SK-N-SH (cell line): ENCODE results near the gene EPHB2. TPM values are rescaled to one million over a fixed set of nuclear protein-coding genes. Genes with fewer than 3 reads are reported as not detected.

Source experiments
- CTCF ChIA-PET: fragments of 300-600, 350-600 bp; formaldehyde crosslinking; extraction: SDS; loops from one replicate; lab custom pipeline; 2021; lab: Yijun Ruan, JAX
- POLR2A ChIA-PET: fragments of 350-600 bp; sonication (Branson Sonifier 250); formaldehyde crosslinking; extraction: SDS; loops from one replicate; lab custom pipeline; 2020; ENCODE audit warnings: antibody characterized with exemption, inconsistent platforms; lab: Yijun Ruan, JAX
- DNase-seq: peaks from one replicate; pipeline ENCODE4 v3.0.0; 2012
- H2AFZ ChIP-seq: fragments of 200-600 bp; sonication (generic); 2 replicates; pipeline ENCODE4 v1.8.1; 2016; ENCODE audit warnings: antibody characterized with exemption, mild to moderate bottlenecking, low read depth
- H3F3A ChIP-seq: fragments of 200-600 bp; sonication (generic); replicated peaks from 2 replicates; pipeline ENCODE3; 2016; ENCODE audit warnings: antibody characterized with exemption, mild to moderate bottlenecking; ENCODE audit not compliant: insufficient read depth
- H3K27ac ChIP-seq, 2 experiments: fragments of 200-500 bp in 1 of 2; fragments of 200-600 bp in 1 of 2; sonication (Bioruptor generic) in 1 of 2; sonication (generic), shearing (Covaris generic) in 1 of 2; 2 replicates each; pipeline versions ENCODE4 v1.5.1 to v1.6.1; 2014 to 2016; ENCODE audit warnings: low read depth in 2 of 2, inconsistent platforms in 1 of 2, low read length in 1 of 2, mild to moderate bottlenecking in 1 of 2, mixed read lengths in 1 of 2
- H3K27me3 ChIP-seq: fragments of 200-600 bp; sonication (generic), shearing (Covaris generic); 2 replicates; pipeline ENCODE4 v1.6.1; 2016; ENCODE audit warnings: mixed run types; ENCODE audit not compliant: insufficient read depth
- H3K36me3 ChIP-seq, 2 experiments: fragments of 200-500 bp in 1 of 2; fragments of 200-600 bp in 1 of 2; sonication (Bioruptor generic) in 1 of 2; sonication (generic) in 1 of 2; replicated peaks in 1 of 2; 2 replicates each; pipeline versions ENCODE3 to v1.5.1; 2014 to 2016; ENCODE audit warnings: low read length in 1 of 2, mild to moderate bottlenecking in 1 of 2; ENCODE audit not compliant: insufficient read depth in 2 of 2, control insufficient read depth in 1 of 2
- H3K4me1 ChIP-seq, 2 experiments: fragments of 200-500 bp in 1 of 2; fragments of 200-600 bp in 1 of 2; sonication (Bioruptor generic) in 1 of 2; sonication (generic), shearing (Covaris generic) in 1 of 2; 2 replicates each; pipeline versions ENCODE4 v1.5.1 to v1.6.1; 2014 to 2016; ENCODE audit warnings: low read depth in 1 of 2, low read length in 1 of 2, mixed run types in 1 of 2; ENCODE audit not compliant: insufficient read depth in 2 of 2, control insufficient read depth in 1 of 2
- H3K4me2 ChIP-seq: fragments of 200-600 bp; sonication (generic), shearing (Covaris generic); 2 replicates; pipeline ENCODE4 v1.6.1; 2017; ENCODE audit warnings: mixed run types
- H3K4me3 ChIP-seq, 2 experiments: fragments of 200-500 bp in 1 of 2; fragments of 200-600 bp in 1 of 2; sonication (Bioruptor generic) in 1 of 2; sonication (generic), shearing (Covaris generic) in 1 of 2; 2 replicates each; pipeline versions ENCODE4 v1.5.1 to v1.8.1; 2014 to 2016; ENCODE audit warnings: low read depth in 2 of 2, inconsistent platforms in 1 of 2, low read length in 1 of 2, mild to moderate bottlenecking in 1 of 2, mixed read lengths in 1 of 2, moderate library complexity in 1 of 2
- H3K79me2 ChIP-seq: fragments of 200-600 bp; sonication (generic); 2 replicates; pipeline ENCODE4 v1.8.1; 2017; ENCODE audit warnings: mild to moderate bottlenecking; ENCODE audit not compliant: insufficient read depth
- H3K9ac ChIP-seq: fragments of 200-600 bp; sonication (generic); 2 replicates; pipeline ENCODE4 v1.6.1; 2017; ENCODE audit warnings: mixed run types
- H3K9me2 ChIP-seq: fragments of 200-600 bp; sonication (generic); 2 replicates; pipeline ENCODE4 v1.6.1; 2017; ENCODE audit warnings: mixed run types
- H3K9me3 ChIP-seq: fragments of 200-600 bp; sonication (generic); 2 replicates; pipeline ENCODE4 v1.6.1; 2017; ENCODE audit warnings: mixed run types, mild to moderate bottlenecking, moderate library complexity
- H4K20me1 ChIP-seq: fragments of 200-600 bp; sonication (generic); 2 replicates; pipeline ENCODE4 v1.6.1; 2017; ENCODE audit warnings: mild to moderate bottlenecking, mixed run types; ENCODE audit not compliant: insufficient read depth
- CHD2 ChIP-seq: fragments of 150-350 bp; IDR thresholded peaks from 2 replicates; pipeline ENCODE4 v1.6.1; 2018; ENCODE audit warnings: low read length; ENCODE audit not compliant: partially characterized antibody
- FOSL2 ChIP-seq: IDR thresholded peaks from 2 replicates; pipeline ENCODE4 v1.4.0; 2012; ENCODE audit warnings: low read depth, mild to moderate bottlenecking, moderate library complexity, borderline replicate concordance
- FOXJ3 ChIP-seq: sonication (generic); formaldehyde crosslinking; IDR thresholded peaks from 2 replicates; pipeline ENCODE4 v1.5.1; 2020; ENCODE audit warnings: mild to moderate bottlenecking, missing genetic modification reagents
- FOXM1 ChIP-seq: IDR thresholded peaks from 2 replicates; pipeline ENCODE4 v1.4.0; 2012; ENCODE audit warnings: low read depth, mild to moderate bottlenecking
- IRF3 ChIP-seq: fragments of 150-350 bp; IDR thresholded peaks from 2 replicates; pipeline ENCODE4 v1.6.1; 2016; ENCODE audit warnings: mild to moderate bottlenecking, low read depth, low read length
- JUND ChIP-seq: IDR thresholded peaks from 2 replicates; pipeline ENCODE4 v1.4.0; 2012
- MXI1 ChIP-seq: IDR thresholded peaks from 2 replicates; pipeline ENCODE4 v1.6.1; 2012; ENCODE audit warnings: mild to moderate bottlenecking, low read depth, low read length, improper control_type of control experiment
- NFIC ChIP-seq: IDR thresholded peaks from 2 replicates; pipeline ENCODE4 v1.4.0; 2012; ENCODE audit warnings: borderline replicate concordance
- NRF1 ChIP-seq: IDR thresholded peaks from 2 replicates; pipeline ENCODE4 v1.6.1; 2012; ENCODE audit warnings: low read depth, mild to moderate bottlenecking, low read length
- PBX3 ChIP-seq: IDR thresholded peaks from 2 replicates; pipeline ENCODE4; 2012
- POLR2AphosphoS5 ChIP-seq: IDR thresholded peaks from 2 replicates; pipeline ENCODE4 v1.6.1; 2012; ENCODE audit warnings: low read depth, low read length
- RAD21 ChIP-seq: IDR thresholded peaks from 2 replicates; pipeline ENCODE4 v1.6.1; 2012; ENCODE audit warnings: mild to moderate bottlenecking, low read length
- RCOR1 ChIP-seq: fragments of 150-350 bp; IDR thresholded peaks from 2 replicates; pipeline ENCODE4 v1.6.1; 2017; ENCODE audit warnings: antibody characterized with exemption, low read length
- RFX5 ChIP-seq: IDR thresholded peaks from 2 replicates; pipeline ENCODE4 v1.6.1; 2012; ENCODE audit warnings: mild to moderate bottlenecking, improper control_type of control experiment, low read length
- RXRA ChIP-seq: IDR thresholded peaks from 2 replicates; pipeline ENCODE4 v1.4.0; 2012; ENCODE audit warnings: low read depth, mild to moderate bottlenecking, borderline replicate concordance
- SMC3 ChIP-seq: IDR thresholded peaks from 2 replicates; pipeline ENCODE4 v1.6.1; 2012; ENCODE audit warnings: low read depth, low read length, improper control_type of control experiment
- TAF1 ChIP-seq: IDR thresholded peaks from 2 replicates; pipeline ENCODE4 v1.6.1; 2012; ENCODE audit warnings: low read depth, mild to moderate bottlenecking, low read length, moderate library complexity, borderline replicate concordance
- YY1 ChIP-seq: IDR thresholded peaks from 2 replicates; pipeline ENCODE4 v1.4.0; 2012; ENCODE audit warnings: low read depth, mild to moderate bottlenecking
- WGBS: methylation state at CpG from one replicate; pipeline ENCODE4 v1.1.6; 2017; ENCODE audit warnings: low lambda C conversion rate; 5-methylcytosine and 5-hydroxymethylcytosine counted together
- polyA plus RNA-seq, 3 experiments: library from polyadenylated mRNA; depleted of rRNA; stranded (reverse); fragments of >200 nt; gene quantifications; 2 replicates each; pipeline ENCODE4 v1.2.3, GENCODE V29; 2012
- TF ChIP-seq, protein P1 (sequence below): fragments of 200-600 bp; sonication (generic); IDR thresholded peaks from 2 replicates; pipeline ENCODE4 v1.6.1; 2017; ENCODE audit warnings: antibody characterized with exemption, mild to moderate bottlenecking, moderate library complexity
- TF ChIP-seq, protein P2 (sequence below): IDR thresholded peaks from 2 replicates; pipeline ENCODE4 v1.4.0; 2012; ENCODE audit warnings: low read depth, borderline replicate concordance
- TF ChIP-seq, protein P3 (sequence below): IDR thresholded peaks from 2 replicates; pipeline ENCODE4 v1.4.0; 2012; ENCODE audit warnings: low read depth

Gene EPHB2
- polyA plus RNA-seq, 1 of the 3 experiments (the other 2 are of a cell fraction), result 25.2 TPM

- TF ChIP-seq YY1 (no peak), MXI1 (peak; percentile 84), SMC3 (no peak), IRF3 (no peak), NFIC (peak; percentile 42), JUND (no peak), RAD21 (no peak), RCOR1 (0 out of 2 replicates have a peak, but pooled peaks have one; percentile 8), POLR2AphosphoS5 (no peak), RFX5 (no peak)
Measured at GRCh38 chr1:22969304-22969709, 258.7 kb downstream of the EPHB2 start (continued).

GRCh38 chr1:22970096-22970495 is 259.5 kb downstream of the EPHB2 start:
- Histone ChIP-seq H3K9me2 (no peaks in the 10 kb centered on the region), H3K4me3 (no peak overlapping the region), H4K20me1 (no peaks in the 10 kb centered on the region), H3K9me3 (no peaks in the 10 kb centered on the region), H3K27ac (no peak overlapping the region), H3K27me3 (no peaks in the 10 kb centered on the region), H3K79me2 (no peaks in the 10 kb centered on the region), H2AFZ (no peak overlapping the region), H3K4me2 (no peak overlapping the region), H3F3A (no peaks in the 10 kb centered on the region), H3K4me1 (peaks cover 5 to 13% of the 10 kb centered on the region in 2 experiments; a peak in 2 of 4 replicates), H3K9ac (no peak overlapping the region), H3K36me3 (no peaks in the 10 kb centered on the region)
- 90% methylated on average over 2 of the region's 2 CpGs for WGBS
- ChIA-PET POLR2A (no interaction called here), CTCF (interaction anchor here (1.4 to 11.2 kb wide), 3 partner anchors 130 to 305 kb away, joined by 3 to 159 read pairs (median 3); no protein-coding TSS in a partner anchor)
- no peak for TF ChIP-seq SMC3
- no peak for TF ChIP-seq IRF3
- no peak for TF ChIP-seq RXRA
- TF ChIP-seq, protein P1, sequence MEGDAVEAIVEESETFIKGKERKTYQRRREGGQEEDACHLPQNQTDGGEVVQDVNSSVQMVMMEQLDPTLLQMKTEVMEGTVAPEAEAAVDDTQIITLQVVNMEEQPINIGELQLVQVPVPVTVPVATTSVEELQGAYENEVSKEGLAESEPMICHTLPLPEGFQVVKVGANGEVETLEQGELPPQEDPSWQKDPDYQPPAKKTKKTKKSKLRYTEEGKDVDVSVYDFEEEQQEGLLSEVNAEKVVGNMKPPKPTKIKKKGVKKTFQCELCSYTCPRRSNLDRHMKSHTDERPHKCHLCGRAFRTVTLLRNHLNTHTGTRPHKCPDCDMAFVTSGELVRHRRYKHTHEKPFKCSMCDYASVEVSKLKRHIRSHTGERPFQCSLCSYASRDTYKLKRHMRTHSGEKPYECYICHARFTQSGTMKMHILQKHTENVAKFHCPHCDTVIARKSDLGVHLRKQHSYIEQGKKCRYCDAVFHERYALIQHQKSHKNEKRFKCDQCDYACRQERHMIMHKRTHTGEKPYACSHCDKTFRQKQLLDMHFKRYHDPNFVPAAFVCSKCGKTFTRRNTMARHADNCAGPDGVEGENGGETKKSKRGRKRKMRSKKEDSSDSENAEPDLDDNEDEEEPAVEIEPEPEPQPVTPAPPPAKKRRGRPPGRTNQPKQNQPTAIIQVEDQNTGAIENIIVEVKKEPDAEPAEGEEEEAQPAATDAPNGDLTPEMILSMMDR, result no peak
- TF ChIP-seq FOSL2, result no peak
- no peak for TF ChIP-seq FOXJ3 (CRISPR knock-in tag)
- TF ChIP-seq RFX5, result no peak
- no peak for TF ChIP-seq RAD21
- TF ChIP-seq, protein P2, sequence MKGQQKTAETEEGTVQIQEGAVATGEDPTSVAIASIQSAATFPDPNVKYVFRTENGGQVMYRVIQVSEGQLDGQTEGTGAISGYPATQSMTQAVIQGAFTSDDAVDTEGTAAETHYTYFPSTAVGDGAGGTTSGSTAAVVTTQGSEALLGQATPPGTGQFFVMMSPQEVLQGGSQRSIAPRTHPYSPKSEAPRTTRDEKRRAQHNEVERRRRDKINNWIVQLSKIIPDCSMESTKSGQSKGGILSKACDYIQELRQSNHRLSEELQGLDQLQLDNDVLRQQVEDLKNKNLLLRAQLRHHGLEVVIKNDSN, result no peak
- TF ChIP-seq PBX3, result no peak
- TF ChIP-seq, protein P3, sequence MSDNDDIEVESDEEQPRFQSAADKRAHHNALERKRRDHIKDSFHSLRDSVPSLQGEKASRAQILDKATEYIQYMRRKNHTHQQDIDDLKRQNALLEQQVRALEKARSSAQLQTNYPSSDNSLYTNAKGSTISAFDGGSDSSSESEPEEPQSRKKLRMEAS, result no peak
- no peak for TF ChIP-seq FOXM1
- TF ChIP-seq POLR2AphosphoS5, result no peak
- TF ChIP-seq TAF1, result no peak
- no peak for TF ChIP-seq NFIC
- TF ChIP-seq CHD2, result no peak
- TF ChIP-seq NRF1, result no peak
- DNase-seq, result no peak
